NCI-H510A treated with DMSO at 0.1 percent for 48 hours (cell line): ENCODE measurements around the gene ERBB3.

Source experiments
- DNase-seq: peaks from one replicate; lab custom pipeline; 2025; lab: John Stamatoyannopoulos, UW

Gene ERBB3

GRCh38 chr12:56134897-56135296 lies 54.9 kb downstream of the ERBB3 start:
- no peak for DNase-seq

- DNase-seq = no peak
These were observed 58.0 kb downstream of the ERBB3 start for GRCh38 chr12:56137853-56138571.

- DNase-seq = no peak
These were observed 62.2 kb downstream of the ERBB3 start for GRCh38 chr12:56141946-56142784.

DNA sequence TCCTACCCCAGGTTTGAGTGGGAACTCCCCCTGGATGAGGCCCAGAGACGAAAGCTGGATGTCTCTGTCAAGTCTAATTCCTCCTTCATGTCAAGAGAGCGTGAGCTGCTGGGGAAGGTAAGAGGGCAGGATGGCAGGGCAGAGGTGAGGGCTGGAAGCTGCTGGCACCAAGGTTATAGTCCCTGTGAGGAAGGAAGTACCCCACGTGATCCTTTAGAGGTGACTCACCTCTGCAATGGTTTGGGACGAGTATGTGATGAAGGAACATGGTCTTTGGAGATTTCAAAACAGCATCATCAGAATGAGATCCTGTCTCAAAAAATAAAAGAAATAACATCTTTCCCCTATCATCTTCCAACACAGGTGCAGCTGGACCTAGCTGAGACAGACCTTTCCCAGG lies 63.3 kb downstream of the ERBB3 start:
- no peak for DNase-seq

- DNase-seq = no peak
These were observed 63.9 kb downstream of the ERBB3 start for GRCh38 chr12:56143870-56144269.

GRCh38 chr12:56145217-56145616 lies 65.3 kb downstream of the ERBB3 start:
- DNase-seq = no peak

- no peak for DNase-seq
These were observed 66.8 kb downstream of the ERBB3 start for GRCh38 chr12:56146492-56147460.

DNA sequence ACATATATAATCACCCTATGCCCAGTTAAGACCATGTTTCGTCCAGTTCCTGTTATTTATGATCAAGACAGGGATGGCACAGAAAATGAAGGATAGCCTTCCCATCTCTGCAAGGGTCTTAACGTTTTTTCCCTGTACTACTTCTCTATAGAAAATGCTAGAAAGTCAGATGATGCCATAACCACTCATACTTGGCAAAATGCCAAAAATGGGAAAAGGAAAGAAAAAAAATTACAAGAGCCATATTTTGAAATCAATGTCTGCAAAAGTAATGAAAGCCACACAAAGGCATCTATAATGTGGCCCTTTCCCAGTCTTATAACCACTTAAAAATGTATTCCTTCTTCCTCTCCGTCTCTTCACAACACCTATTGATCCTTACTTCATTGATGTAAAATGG lies 70.6 kb downstream of the ERBB3 start:
- no peak for DNase-seq

- peak; percentile 78 for DNase-seq
These were observed 71.7 kb downstream of the ERBB3 start for GRCh38 chr12:56151672-56152131.

DNA sequence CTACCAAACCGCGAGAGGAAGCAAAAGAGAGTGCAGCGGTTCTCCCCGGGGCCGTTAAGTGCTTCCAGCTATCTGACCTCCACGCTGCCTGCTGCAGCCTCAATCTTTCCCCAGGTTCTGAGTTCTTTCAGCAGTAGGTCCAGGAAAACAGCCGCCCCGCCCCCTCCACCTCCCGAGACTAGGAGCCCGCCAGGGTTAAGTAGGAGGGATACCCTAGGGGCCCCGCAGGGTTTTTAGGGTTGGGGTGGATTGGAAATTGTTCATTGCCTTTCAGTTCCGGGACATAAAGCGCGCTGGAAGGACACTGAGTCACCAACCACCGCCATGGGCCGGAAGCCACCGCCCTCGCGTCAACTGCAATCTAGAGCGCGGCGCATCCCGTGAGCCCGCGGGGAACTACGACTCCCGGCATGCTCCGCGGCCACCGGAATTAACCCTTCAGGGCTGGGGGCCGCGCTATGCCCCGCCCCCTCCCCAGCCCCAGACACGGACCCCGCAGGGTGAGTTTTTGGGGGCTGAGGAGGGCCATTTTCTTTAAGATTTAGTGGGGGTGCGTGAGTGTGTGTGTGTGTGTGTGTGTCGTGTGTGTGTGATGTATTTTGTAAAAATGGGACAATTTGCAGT lies 72.3 kb downstream of the ERBB3 start, which contains the start of gene MYL6B:
TSS of gene MYL6B (plus strand) at position 456 of the 624 bp plus-strand sequence. CDS start 1,332 bp downstream, outside the sequence.
- DNase-seq = peak; percentile 90
